IMR-90 (cell line): ENCODE results near the gene POLR2J. TPM values are rescaled to one million over a fixed set of nuclear protein-coding genes. Genes with fewer than 3 reads are reported as not detected.

ENCODE experiments used
- ATAC-seq: fragments of 200-7000 bp; cut with Tn5 transposase; 2 replicates; pipeline ENCODE4 v1.9.1; 2020; ENCODE audit warnings: low read depth, mild to moderate bottlenecking, moderate library complexity
- BruUV-seq: library from RNA; stranded (reverse); fragments of 400-500 nt; replicated peaks from 2 replicates; lab custom pipeline; 2021; lab: Mats Ljungman, UMichigan
- CTCF ChIA-PET: fragments of 300-600 bp; formaldehyde crosslinking; extraction: SDS; loops from one replicate; lab custom pipeline; 2021; ENCODE audit warnings: antibody characterized with exemption; lab: Yijun Ruan, JAX
- POLR2A ChIA-PET: fragments of 300-600 bp; sonication (Branson Sonifier 250); formaldehyde crosslinking; loops from one replicate; lab custom pipeline; 2022; ENCODE audit warnings: antibody characterized with exemption; ENCODE audit not compliant: unreplicated experiment; lab: Charles Lee
- DNase-seq: peaks from one replicate; pipeline ENCODE4 v3.0.0; 2013
- H2AFZ ChIP-seq: replicated peaks from 2 replicates; pipeline ENCODE3; 2013; ENCODE audit warnings: low read length, mild to moderate bottlenecking; ENCODE audit not compliant: poor library complexity
- H2AK5ac ChIP-seq: 2 replicates; pipeline ENCODE4 v1.6.1; 2013; ENCODE audit warnings: low read depth, low read length, inconsistent platforms
- H2AK9ac ChIP-seq: replicated peaks from 2 replicates; pipeline ENCODE3; 2013; ENCODE audit warnings: mild to moderate bottlenecking, low read depth, low read length, moderate library complexity; ENCODE audit not compliant: poor library complexity
- H2BK120ac ChIP-seq: 2 replicates; pipeline ENCODE4 v1.6.1; 2013; ENCODE audit warnings: low read depth, low read length, inconsistent platforms
- H2BK15ac ChIP-seq: 3 replicates; pipeline ENCODE4 v1.6.1; 2013; ENCODE audit warnings: low read depth, low read length, inconsistent platforms
- H2BK20ac ChIP-seq: 2 replicates; pipeline ENCODE4 v1.6.1; 2013; ENCODE audit warnings: low read depth, mild to moderate bottlenecking, inconsistent platforms, low read length, moderate library complexity
- H2BK5ac ChIP-seq: 2 replicates; pipeline ENCODE4 v1.6.1; 2013; ENCODE audit warnings: mild to moderate bottlenecking, low read depth, low read length, inconsistent platforms; ENCODE audit not compliant: poor library complexity, severe bottlenecking
- H3K14ac ChIP-seq: replicated peaks from 2 replicates; pipeline ENCODE4 v1.6.1; 2013; ENCODE audit warnings: low read depth, low read length, inconsistent platforms
- H3K18ac ChIP-seq: 2 replicates; pipeline ENCODE4 v1.6.1; 2013; ENCODE audit warnings: low read depth, low read length, control low read depth
- H3K23ac ChIP-seq: 2 replicates; pipeline ENCODE4 v1.6.1; 2013; ENCODE audit warnings: low read depth, low read length, inconsistent platforms
- H3K27ac ChIP-seq: 2 replicates; pipeline ENCODE4 v1.5.1; 2013; ENCODE audit warnings: mild to moderate bottlenecking, control low read depth, low read length; ENCODE audit not compliant: insufficient read depth
- H3K27me3 ChIP-seq: 2 replicates; pipeline ENCODE4 v1.6.1; 2013; ENCODE audit warnings: low read length; ENCODE audit not compliant: control insufficient read depth, insufficient read depth
- H3K36me3 ChIP-seq: 2 replicates; pipeline ENCODE4 v1.6.1; 2013; ENCODE audit warnings: low read length, mixed read lengths; ENCODE audit not compliant: control insufficient read depth, insufficient read depth
- H3K4ac ChIP-seq: 2 replicates; pipeline ENCODE4 v1.6.1; 2013; ENCODE audit warnings: low read depth, low read length, inconsistent platforms
- H3K4me1 ChIP-seq: 2 replicates; pipeline ENCODE4 v1.6.1; 2013; ENCODE audit warnings: low read length, mixed read lengths; ENCODE audit not compliant: control insufficient read depth, insufficient read depth
- H3K4me2 ChIP-seq: 2 replicates; pipeline ENCODE4 v1.6.1; 2013; ENCODE audit warnings: low read depth, mild to moderate bottlenecking, control low read depth, low read length, moderate library complexity
- H3K4me3 ChIP-seq: 2 replicates; pipeline ENCODE4 v1.5.1; 2013; ENCODE audit warnings: low read depth, mild to moderate bottlenecking, control low read depth, low read length, moderate library complexity; ENCODE audit not compliant: insufficient read depth
- H3K56ac ChIP-seq: 2 replicates; pipeline ENCODE4 v1.6.1; 2013; ENCODE audit warnings: low read length, inconsistent platforms; ENCODE audit not compliant: insufficient read depth; ENCODE audit errors: extremely low read depth
- H3K79me1 ChIP-seq, 2 experiments: 2 replicates each; pipeline ENCODE4 v1.6.1; 2013; ENCODE audit warnings: low read length in 2 of 2, inconsistent platforms in 1 of 2, low read depth in 1 of 2
- H3K9ac ChIP-seq: 2 replicates; pipeline ENCODE4 v1.6.1; 2013; ENCODE audit warnings: low read depth, low read length, control low read depth
- H3K9me1 ChIP-seq: 2 replicates; pipeline ENCODE4 v1.6.1; 2013; ENCODE audit warnings: low read length, inconsistent platforms; ENCODE audit not compliant: insufficient read depth
- H3K9me3 ChIP-seq: 2 replicates; pipeline ENCODE4 v1.6.1; 2013; ENCODE audit warnings: low read length; ENCODE audit not compliant: control insufficient read depth, insufficient read depth
- H4K20me1 ChIP-seq: 2 replicates; pipeline ENCODE4 v1.6.1; 2013; ENCODE audit warnings: low read length, inconsistent platforms; ENCODE audit not compliant: insufficient read depth
- H4K5ac ChIP-seq: 2 replicates; pipeline ENCODE4 v1.6.1; 2013; ENCODE audit warnings: mild to moderate bottlenecking, low read depth, low read length, control low read depth
- H4K8ac ChIP-seq, 2 experiments: 2 replicates each; pipeline ENCODE4 v1.6.1; 2013; ENCODE audit warnings: low read depth in 2 of 2, low read length in 2 of 2, control low read depth in 1 of 2, inconsistent platforms in 1 of 2
- H4K91ac ChIP-seq: 2 replicates; pipeline ENCODE4 v1.6.1; 2013; ENCODE audit warnings: low read depth, low read length, inconsistent platforms; ENCODE audit not compliant: insufficient read depth
- BHLHE40 ChIP-seq: fragments of 150-350 bp; IDR thresholded peaks from 2 replicates; pipeline ENCODE4 v1.6.1; 2016; ENCODE audit warnings: mild to moderate bottlenecking, low read depth, low read length
- CEBPB ChIP-seq: IDR thresholded peaks from 2 replicates; pipeline ENCODE4 v1.6.1; 2012; ENCODE audit warnings: low read depth, low read length, improper control_type of control experiment
- CHD1 ChIP-seq: IDR thresholded peaks from 2 replicates; pipeline ENCODE4 v1.6.1; 2012; ENCODE audit warnings: low read depth, low read length, improper control_type of control experiment
- FOS ChIP-seq: fragments of 150-350 bp; IDR thresholded peaks from 2 replicates; pipeline ENCODE4 v1.6.1; 2016; ENCODE audit warnings: low read depth, low read length
- MAFK ChIP-seq: IDR thresholded peaks from 2 replicates; pipeline ENCODE4 v1.6.1; 2012; ENCODE audit warnings: low read depth, low read length, improper control_type of control experiment
- MAZ ChIP-seq: IDR thresholded peaks from 2 replicates; pipeline ENCODE4 v1.6.1; 2012; ENCODE audit warnings: low read depth, mild to moderate bottlenecking, low read length, improper control_type of control experiment, moderate library complexity, borderline replicate concordance
- MXI1 ChIP-seq: IDR thresholded peaks from 2 replicates; pipeline ENCODE4 v1.6.1; 2012; ENCODE audit warnings: low read depth, mild to moderate bottlenecking, low read length, moderate library complexity, borderline replicate concordance
- POLR2A ChIP-seq: IDR thresholded peaks from 2 replicates; pipeline ENCODE4 v1.6.1; 2012; ENCODE audit warnings: mild to moderate bottlenecking, low read depth, low read length
- RAD21 ChIP-seq: IDR thresholded peaks from 2 replicates; pipeline ENCODE4 v1.6.1; 2012; ENCODE audit warnings: low read length, improper control_type of control experiment
- RCOR1 ChIP-seq: IDR thresholded peaks from 2 replicates; pipeline ENCODE4 v1.6.1; 2012; ENCODE audit warnings: mild to moderate bottlenecking, low read length, improper control_type of control experiment; ENCODE audit not compliant: insufficient replicate concordance
- RFX5 ChIP-seq: IDR thresholded peaks from 2 replicates; pipeline ENCODE4 v1.8.0; 2012; ENCODE audit warnings: low read depth, mild to moderate bottlenecking, low read length, moderate library complexity
- SMC3 ChIP-seq: fragments of 150-350 bp; IDR thresholded peaks from 2 replicates; pipeline ENCODE4 v1.6.1; 2016; ENCODE audit warnings: low read depth, mild to moderate bottlenecking, antibody characterized with exemption, low read length, moderate library complexity
- WGBS, 2 experiments: methylation state at CpG; one replicate each; pipeline versions ENCODE4 v1.1.5 to v1.1.7; 2013; ENCODE audit warnings: missing lambda C conversion rate in 2 of 2; ENCODE audit not compliant: insufficient read length in 1 of 2; ENCODE audit errors: extremely low coverage in 2 of 2; 5-methylcytosine and 5-hydroxymethylcytosine counted together
- dilution Hi-C: fragments of 300-500 bp; cut with HindIII; formaldehyde crosslinking; loops from one replicate; pipeline ENCODE4 v1.14.3; 2018; ENCODE audit warnings: low sequenced_read_pairs; ENCODE audit not compliant: unreplicated experiment
- in situ Hi-C: fragments of 300-500 bp; cut with MboI; formaldehyde crosslinking; loops from 3 replicates; pipeline ENCODE4 v1.14.3; 2019; ENCODE audit warnings: low sequenced_read_pairs, inconsistent platforms, mixed read lengths
- intact Hi-C: fragments of 100-400 bp; cut with micrococcal nuclease; formaldehyde crosslinking; loops from 2 replicates; pipeline ENCODE4 v1.10.0; 2022
- polyA plus RNA-seq, 3 experiments: library from polyadenylated mRNA; depleted of rRNA; stranded (reverse); fragments of >200 nt; gene quantifications; 2 replicates each; pipeline ENCODE4 v1.2.3, GENCODE V29; 2012; ENCODE audit warnings: low replicate concordance in 1 of 3
- total RNA-seq: library from RNA; depleted of rRNA; stranded (reverse); fragments of >200 nt; gene quantifications from 2 replicates; pipeline ENCODE4 v1.2.3, GENCODE V29; 2012
- TF ChIP-seq, protein P1 (sequence below): fragments of 150-350 bp; IDR thresholded peaks from 2 replicates; pipeline ENCODE4 v1.6.1; 2016; ENCODE audit warnings: low read depth, mild to moderate bottlenecking, low read length, moderate library complexity, borderline replicate concordance
- TF ChIP-seq, protein P2 (sequence below): conservative IDR thresholded peaks from 2 replicates; pipeline ENCODE4 v1.5.1; 2012; ENCODE audit warnings: mild to moderate bottlenecking, low read depth, low read length, improper control_type of control experiment
- TF ChIP-seq, protein P3 (sequence below): fragments of 150-350 bp; IDR thresholded peaks from 2 replicates; pipeline ENCODE4 v1.6.1; 2017; ENCODE audit warnings: mild to moderate bottlenecking, antibody characterized with exemption, low read length, low read depth

The POLR2J gene
- total and polyA plus RNA-seq, 2 of the 4 experiments (the other 2 are of a cell fraction) = 20.8 to 92.6 TPM

DNA sequence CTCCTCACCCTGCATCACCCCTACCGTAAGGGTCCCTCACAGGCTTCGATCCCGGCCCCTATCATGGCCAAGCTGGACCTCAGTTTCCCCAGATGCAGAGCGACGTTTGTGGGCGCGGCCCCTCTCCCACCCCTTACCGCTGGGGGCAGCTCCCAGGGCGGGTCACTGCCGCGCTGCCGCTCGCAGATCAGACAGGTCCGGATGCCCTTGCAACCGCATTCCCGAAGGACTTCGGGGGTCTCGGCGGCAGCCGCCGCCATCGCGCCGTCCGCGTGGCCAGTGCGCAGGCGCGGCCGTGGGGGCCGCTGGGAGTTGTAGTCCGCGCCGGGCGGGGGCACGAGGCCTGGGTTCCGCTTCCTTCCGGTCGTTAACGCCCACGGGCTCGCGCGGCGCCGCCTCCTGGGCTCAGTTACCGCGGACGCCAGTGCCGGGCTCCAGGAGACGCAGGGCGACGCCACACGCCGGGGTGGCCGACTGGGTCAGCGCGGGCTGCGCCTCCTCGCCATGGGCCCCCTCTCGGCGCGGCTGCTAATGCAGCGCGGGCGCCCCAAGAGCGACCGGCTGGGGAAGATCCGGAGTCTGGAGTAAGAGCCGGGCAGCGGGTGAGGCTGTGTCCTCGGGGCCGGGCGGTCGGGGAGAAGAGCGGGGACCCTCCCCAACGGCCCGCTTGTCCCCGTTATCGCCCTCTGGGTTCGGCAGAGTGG, 14.0 kb downstream of the POLR2J start, which contains the start of the genes ALKBH4 and LRWD1:
Gene ALKBH4 (minus strand): TSS at position 287 of the 704 bp plus-strand sequence. CDS start 27 bp downstream, at position 260.
Gene LRWD1 (plus strand): TSS at position 408 of the 704 bp plus-strand sequence. CDS start 97 bp downstream, at position 505.
- DNase-seq (peak; percentile 87), ATAC-seq (peak; percentile 93)
- H3K9ac ChIP-seq = peak within 1 kb of the TSS; percentile 98
- peak within 1 kb of the TSS; percentile 83 for H3K4me3 ChIP-seq
- H3K27ac ChIP-seq = peak within 1 kb of the TSS; percentile 89
- no peaks in the 10 kb centered on the region for H3K9me3 ChIP-seq
- peak within 1 kb of the TSS; percentile 61 for H2BK5ac ChIP-seq
- H3K23ac ChIP-seq = peak within 1 kb of the TSS; percentile 95
- peak within 1 kb of the TSS; percentile 24; the same call in 1 of the 3 replicates for H2BK15ac ChIP-seq
- H3K4me1 ChIP-seq = peaks cover 6% of the 10 kb centered on the region
- in situ Hi-C loops = no loop called here
- peaks cover 25 to 64% of the 10 kb centered on the region in 2 experiments for H3K79me1 ChIP-seq
- peak within 1 kb of the TSS; percentile 96 for H3K4ac ChIP-seq
- no TSS peak for BruUV-seq
- peak within 1 kb of the TSS; percentile 87 for H2AK5ac ChIP-seq
- 0% methylated on average over 42 of the region's 81 CpGs; no CpG with 5 or more reads in 1 of the 2 experiments for WGBS, 2 experiments
- POLR2A ChIA-PET = no interaction called here
- H3K9me1 ChIP-seq = peaks cover 12% of the 10 kb centered on the region
- peak within 1 kb of the TSS; percentile 97 for H2AFZ ChIP-seq
- peak within 1 kb of the TSS; percentile 96 to 98 for H4K8ac ChIP-seq
- H2BK120ac ChIP-seq = peak within 1 kb of the TSS; percentile 52
- CTCF ChIA-PET = no interaction called here
- H4K91ac ChIP-seq = peak within 1 kb of the TSS; percentile 96
- H3K56ac ChIP-seq = peak within 1 kb of the TSS; percentile 73
- H2BK20ac ChIP-seq = no peak within 1 kb of the TSS
- H3K4me2 ChIP-seq = peak within 1 kb of the TSS; percentile 98
- H3K27me3 ChIP-seq = no peaks in the 10 kb centered on the region
- peak within 1 kb of the TSS; percentile 97 for H4K5ac ChIP-seq
- peak within 1 kb of the TSS; percentile 94 for H3K14ac ChIP-seq
- dilution Hi-C loops = no loop called here
- H2AK9ac ChIP-seq = peak within 1 kb of the TSS; percentile 96
- H3K18ac ChIP-seq = peak within 1 kb of the TSS; percentile 25; the same call in 1 of the 2 replicates
- H4K20me1 ChIP-seq = peaks cover 6% of the 10 kb centered on the region
- intact Hi-C loops = no loop called here
- H3K36me3 ChIP-seq = peaks cover 12% of the 10 kb centered on the region
- TF ChIP-seq RFX5 = no peak
- peak; percentile 96 for TF ChIP-seq MAZ
- peak; percentile 88 for TF ChIP-seq POLR2A
- TF ChIP-seq, protein P1, sequence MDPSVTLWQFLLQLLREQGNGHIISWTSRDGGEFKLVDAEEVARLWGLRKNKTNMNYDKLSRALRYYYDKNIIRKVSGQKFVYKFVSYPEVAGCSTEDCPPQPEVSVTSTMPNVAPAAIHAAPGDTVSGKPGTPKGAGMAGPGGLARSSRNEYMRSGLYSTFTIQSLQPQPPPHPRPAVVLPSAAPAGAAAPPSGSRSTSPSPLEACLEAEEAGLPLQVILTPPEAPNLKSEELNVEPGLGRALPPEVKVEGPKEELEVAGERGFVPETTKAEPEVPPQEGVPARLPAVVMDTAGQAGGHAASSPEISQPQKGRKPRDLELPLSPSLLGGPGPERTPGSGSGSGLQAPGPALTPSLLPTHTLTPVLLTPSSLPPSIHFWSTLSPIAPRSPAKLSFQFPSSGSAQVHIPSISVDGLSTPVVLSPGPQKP = no peak
- no peak for TF ChIP-seq FOS
- TF ChIP-seq CHD1 = 0 out of 2 replicates have a peak, but pooled peaks have one; percentile 48
- TF ChIP-seq, protein P2, sequence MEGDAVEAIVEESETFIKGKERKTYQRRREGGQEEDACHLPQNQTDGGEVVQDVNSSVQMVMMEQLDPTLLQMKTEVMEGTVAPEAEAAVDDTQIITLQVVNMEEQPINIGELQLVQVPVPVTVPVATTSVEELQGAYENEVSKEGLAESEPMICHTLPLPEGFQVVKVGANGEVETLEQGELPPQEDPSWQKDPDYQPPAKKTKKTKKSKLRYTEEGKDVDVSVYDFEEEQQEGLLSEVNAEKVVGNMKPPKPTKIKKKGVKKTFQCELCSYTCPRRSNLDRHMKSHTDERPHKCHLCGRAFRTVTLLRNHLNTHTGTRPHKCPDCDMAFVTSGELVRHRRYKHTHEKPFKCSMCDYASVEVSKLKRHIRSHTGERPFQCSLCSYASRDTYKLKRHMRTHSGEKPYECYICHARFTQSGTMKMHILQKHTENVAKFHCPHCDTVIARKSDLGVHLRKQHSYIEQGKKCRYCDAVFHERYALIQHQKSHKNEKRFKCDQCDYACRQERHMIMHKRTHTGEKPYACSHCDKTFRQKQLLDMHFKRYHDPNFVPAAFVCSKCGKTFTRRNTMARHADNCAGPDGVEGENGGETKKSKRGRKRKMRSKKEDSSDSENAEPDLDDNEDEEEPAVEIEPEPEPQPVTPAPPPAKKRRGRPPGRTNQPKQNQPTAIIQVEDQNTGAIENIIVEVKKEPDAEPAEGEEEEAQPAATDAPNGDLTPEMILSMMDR = peak; percentile 16; the same call in 1 of the 2 replicates
- TF ChIP-seq RCOR1 = no peak
- no peak for TF ChIP-seq CEBPB
- no peak for TF ChIP-seq SMC3
- no peak for TF ChIP-seq RAD21
- TF ChIP-seq, protein P3, sequence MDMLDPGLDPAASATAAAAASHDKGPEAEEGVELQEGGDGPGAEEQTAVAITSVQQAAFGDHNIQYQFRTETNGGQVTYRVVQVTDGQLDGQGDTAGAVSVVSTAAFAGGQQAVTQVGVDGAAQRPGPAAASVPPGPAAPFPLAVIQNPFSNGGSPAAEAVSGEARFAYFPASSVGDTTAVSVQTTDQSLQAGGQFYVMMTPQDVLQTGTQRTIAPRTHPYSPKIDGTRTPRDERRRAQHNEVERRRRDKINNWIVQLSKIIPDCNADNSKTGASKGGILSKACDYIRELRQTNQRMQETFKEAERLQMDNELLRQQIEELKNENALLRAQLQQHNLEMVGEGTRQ = peak; percentile 81
- TF ChIP-seq MXI1 = peak; percentile 93
- TF ChIP-seq MAFK = no peak
- TF ChIP-seq BHLHE40 = peak; percentile 66
